SJSA1 (cell line): Measurements from ENCODE around the gene MAFF. TPM values are rescaled to one million over a fixed set of nuclear protein-coding genes. Genes with fewer than 3 reads are reported as not detected.
"Not testable (repeated sequence)": the region's sequence is repeated elsewhere in the genome, so short reads cannot be mapped to it uniquely, and the experiment has no call there.

ENCODE experiments used
- DNase-seq, 2 experiments: peaks; one replicate each; pipeline ENCODE4 v3.0.0-alpha.2; 2015 to 2020; ENCODE audit warnings: low spot score in 2 of 2, low read depth in 1 of 2
- H3K27ac ChIP-seq: fragments of 250-450 bp; sonication (Bioruptor Pico); 2 replicates; pipeline ENCODE4 v1.5.1; 2020; ENCODE audit warnings: mild to moderate bottlenecking, moderate library complexity
- H3K27me3 ChIP-seq: fragments of 250-450 bp; sonication (Bioruptor Pico); replicated peaks from 2 replicates; pipeline ENCODE4 v1.5.1; 2020; ENCODE audit warnings: mild to moderate bottlenecking, moderate library complexity
- H3K36me3 ChIP-seq: fragments of 250-450 bp; sonication (Bioruptor Pico); 2 replicates; pipeline ENCODE4 v1.5.1; 2020; ENCODE audit warnings: mild to moderate bottlenecking
- H3K4me1 ChIP-seq: fragments of 250-450 bp; sonication (Bioruptor Pico); replicated peaks from 2 replicates; pipeline ENCODE4 v1.6.1; 2021; ENCODE audit warnings: mild to moderate bottlenecking
- H3K4me3 ChIP-seq: fragments of 250-450 bp; sonication (Bioruptor Pico); 2 replicates; pipeline ENCODE4 v1.5.1; 2020; ENCODE audit warnings: mild to moderate bottlenecking
- H3K9me3 ChIP-seq: fragments of 250-450 bp; sonication (Bioruptor Pico); replicated peaks from 2 replicates; pipeline ENCODE4 v1.5.1; 2020; ENCODE audit warnings: mild to moderate bottlenecking
- total RNA-seq: library from RNA; depleted of rRNA; stranded (reverse); fragments of >200 nt; shearing (Covaris generic); gene quantifications from 2 replicates; pipeline ENCODE4 v1.2.3, GENCODE V29; 2014

The MAFF gene
- total RNA-seq, 1 experiment from 2014 or later: 52.1 TPM

DNA sequence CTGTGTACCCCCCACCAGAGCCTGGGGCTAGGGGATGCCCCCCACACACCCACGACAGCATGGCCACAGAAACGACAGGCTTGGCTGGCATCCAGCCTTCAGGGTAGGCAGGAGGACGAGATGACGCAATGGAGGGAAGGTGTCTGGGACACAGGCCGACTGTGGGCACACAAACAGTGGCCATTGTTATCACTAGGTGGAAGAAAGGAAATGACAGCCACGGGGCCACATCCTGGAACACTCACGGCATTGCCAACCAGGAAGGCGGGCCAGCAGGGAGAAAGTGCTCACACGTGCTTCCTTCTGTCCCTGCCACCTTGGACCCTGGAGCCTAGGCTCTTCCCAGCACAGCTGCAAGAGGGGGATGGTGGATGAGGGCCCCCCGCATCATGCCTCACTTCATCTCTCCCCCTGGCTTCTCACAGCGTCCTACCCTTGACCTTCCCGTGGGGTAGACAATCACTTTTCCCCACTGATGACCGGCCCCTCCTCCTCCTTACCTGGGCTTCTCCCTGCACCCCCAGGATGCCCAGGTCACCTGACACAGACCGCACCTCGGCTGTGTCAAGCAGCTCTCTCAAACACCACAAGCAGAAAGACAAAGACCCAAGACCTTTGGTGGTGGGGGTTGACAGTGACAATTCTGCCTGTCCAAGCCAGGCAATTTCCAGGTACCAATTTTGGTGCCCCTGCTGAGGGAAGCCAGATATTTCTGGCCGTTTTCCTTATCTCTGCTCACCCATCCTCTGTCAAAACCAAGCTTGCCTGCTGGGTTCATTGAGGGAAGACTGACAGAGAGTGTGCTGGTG is 28.8 kb upstream of the MAFF start:
- Histone ChIP-seq H3K27me3 (no peaks in the 10 kb centered on the region), H3K4me1 (peaks cover 62% of the 10 kb centered on the region), H3K27ac (peak overlapping the region; percentile 37), H3K4me3 (no peak overlapping the region), H3K9me3 (no peaks in the 10 kb centered on the region), H3K36me3 (no peaks in the 10 kb centered on the region)
- DNase-seq: peak; percentile 64 to 68

DNA sequence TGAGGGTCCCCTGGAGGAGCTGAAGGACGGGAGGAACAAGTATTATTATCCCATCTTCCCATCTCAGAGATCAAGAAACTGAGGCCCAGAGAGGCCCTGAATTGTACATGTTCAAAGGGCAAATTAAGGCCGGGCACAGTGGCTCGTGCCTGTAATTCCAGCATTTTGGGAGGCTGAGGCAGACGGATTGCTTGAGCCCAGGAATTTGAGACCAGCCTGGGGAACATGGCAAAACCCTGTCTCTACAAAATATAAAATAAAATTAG is 28.2 kb upstream of the MAFF start:
- no peaks in the 10 kb centered on the region for H3K36me3 ChIP-seq
- H3K27ac ChIP-seq: no peak overlapping the region
- no peak overlapping the region for H3K4me3 ChIP-seq
- no peak for DNase-seq
- H3K9me3 ChIP-seq: no peaks in the 10 kb centered on the region
- peaks cover 64% of the 10 kb centered on the region for H3K4me1 ChIP-seq
- no peaks in the 10 kb centered on the region for H3K27me3 ChIP-seq

DNA sequence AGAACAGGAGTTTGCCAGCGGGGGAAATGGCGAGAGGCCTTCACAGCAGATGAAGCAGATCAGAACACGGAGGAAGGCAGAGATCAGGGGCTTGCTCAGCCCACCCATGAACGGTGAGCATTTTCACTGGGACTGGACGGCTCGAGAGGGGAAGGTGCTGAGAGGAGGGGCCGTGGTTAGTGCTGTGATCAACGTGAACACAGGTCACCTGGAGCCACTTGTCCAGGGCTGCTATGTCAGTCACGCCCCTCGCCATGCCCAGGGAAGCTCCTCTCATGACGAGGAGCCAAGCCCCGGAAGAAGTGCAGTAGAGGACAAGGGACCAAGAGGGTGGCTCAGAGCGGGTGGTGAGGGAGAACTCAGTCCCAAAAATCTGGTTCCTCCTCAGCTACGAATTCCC is 27.2 kb upstream of the MAFF start:
- no peak overlapping the region for H3K4me3 ChIP-seq
- H3K4me1 ChIP-seq: peaks cover 74% of the 10 kb centered on the region
- H3K27ac ChIP-seq: no peak overlapping the region

DNA sequence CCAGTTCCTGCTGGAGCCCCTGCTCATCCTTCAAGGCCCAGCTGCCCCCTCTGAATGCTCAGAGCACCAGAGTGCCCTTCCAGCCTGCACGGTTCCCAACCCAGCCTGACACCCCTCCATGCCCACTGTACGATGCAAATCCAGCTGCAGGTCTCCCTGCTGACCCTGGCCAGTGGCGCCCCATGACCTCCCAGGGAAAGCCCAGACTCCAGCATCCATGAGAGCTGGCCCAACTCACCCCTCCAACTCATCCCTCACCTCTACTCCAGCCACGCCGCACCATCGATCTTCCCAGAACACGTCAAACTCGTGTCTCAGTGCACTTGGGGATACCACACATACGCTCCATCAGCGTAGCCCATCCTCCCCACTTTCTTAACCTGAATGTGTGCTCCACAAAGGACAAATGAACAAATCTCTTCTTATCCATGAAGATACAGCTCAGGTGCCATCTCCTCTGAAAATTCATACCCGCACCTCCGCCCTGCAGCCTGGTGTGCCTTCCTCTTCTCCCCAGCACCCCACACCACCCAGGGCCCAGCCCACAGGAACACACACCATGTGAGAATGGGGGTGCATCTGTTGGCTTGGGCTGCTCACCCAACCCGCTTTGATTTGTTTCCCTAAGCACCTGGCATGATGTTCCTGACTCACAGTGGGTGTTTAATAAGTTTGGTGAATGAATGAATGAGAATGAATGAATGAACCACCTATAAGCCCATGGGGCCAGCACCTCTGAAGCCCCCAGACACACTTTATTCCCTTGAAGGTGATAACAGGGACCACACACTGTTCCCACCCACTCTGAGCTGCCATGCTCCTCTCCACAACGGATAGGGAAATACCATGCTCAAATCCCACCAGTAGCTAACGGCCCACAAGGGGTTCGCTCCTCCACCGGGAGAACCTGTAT is 26.3 kb upstream of the MAFF start:
- H3K36me3 ChIP-seq: no peaks in the 10 kb centered on the region
- H3K4me1 ChIP-seq: peaks cover 82% of the 10 kb centered on the region
- H3K27me3 ChIP-seq: no peaks in the 10 kb centered on the region
- DNase-seq: no peak
- no peaks in the 10 kb centered on the region for H3K9me3 ChIP-seq
- H3K27ac ChIP-seq: peak overlapping the region; percentile 92
- no peak overlapping the region for H3K4me3 ChIP-seq

More for the DNA sequence above, 27.2 kb upstream of the MAFF start:
- no peaks in the 10 kb centered on the region for H3K27me3 ChIP-seq
- DNase-seq: no peak
- H3K9me3 ChIP-seq: no peaks in the 10 kb centered on the region
- H3K36me3 ChIP-seq: no peaks in the 10 kb centered on the region

- peak; percentile 95 to 98 for DNase-seq
- no peaks in the 10 kb centered on the region for H3K9me3 ChIP-seq
- no peaks in the 10 kb centered on the region for H3K27me3 ChIP-seq
- H3K27ac ChIP-seq: peak overlapping the region; percentile 92
- no peaks in the 10 kb centered on the region for H3K36me3 ChIP-seq
- no peak overlapping the region for H3K4me3 ChIP-seq
- H3K4me1 ChIP-seq: peaks cover 90% of the 10 kb centered on the region
Measured at GRCh38 chr22:38176170-38176741, 25.5 kb upstream of the MAFF start.

DNA sequence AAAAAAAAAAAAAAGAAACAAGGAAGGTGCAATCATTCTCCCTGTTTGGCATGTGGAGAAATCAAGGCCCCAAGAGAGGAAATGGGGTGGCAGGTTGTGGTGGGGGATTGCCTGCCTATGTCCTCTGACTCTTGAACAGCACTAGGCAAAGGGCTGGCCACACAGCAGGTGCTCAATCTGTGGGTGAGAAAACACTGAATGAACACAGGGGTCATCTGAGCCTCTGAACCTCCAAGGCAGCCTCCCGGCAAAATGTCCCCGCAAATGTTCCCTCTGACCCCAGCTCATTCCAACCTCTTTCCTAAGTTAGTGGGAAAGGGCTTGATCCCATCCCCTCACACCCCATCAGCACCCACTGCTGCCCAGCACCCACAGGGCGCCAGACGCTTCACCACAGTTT is 24.8 kb upstream of the MAFF start:
- no peak for DNase-seq
- Histone ChIP-seq H3K9me3 (no peaks in the 10 kb centered on the region), H3K36me3 (no peaks in the 10 kb centered on the region), H3K4me1 (peaks cover 92% of the 10 kb centered on the region), H3K27ac (peak overlapping the region; percentile 92), H3K27me3 (no peaks in the 10 kb centered on the region), H3K4me3 (no peak overlapping the region)

DNA sequence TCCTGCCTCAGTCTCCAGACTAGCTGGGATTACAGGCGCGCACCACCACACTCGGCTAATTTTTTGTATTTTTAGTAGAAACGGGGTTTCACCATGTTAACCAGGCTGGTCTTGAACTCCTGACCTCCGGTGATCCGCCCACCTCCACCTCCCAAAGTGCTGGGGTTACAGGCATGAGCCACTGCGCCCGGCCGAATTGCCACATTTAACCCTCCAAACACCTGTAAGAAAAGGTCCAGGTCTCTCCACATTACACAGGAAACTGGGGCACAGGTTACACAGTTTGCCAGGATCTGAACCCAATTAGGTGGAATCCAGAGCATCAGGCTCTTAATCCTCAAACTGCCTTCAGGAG is 24.2 kb upstream of the MAFF start:
- Histone ChIP-seq H3K4me1 (peaks cover 88% of the 10 kb centered on the region), H3K27ac (peak overlapping the region; percentile 92)
- H3K27me3 ChIP-seq, H3K9me3 ChIP-seq, H3K36me3 ChIP-seq, H3K4me3 ChIP-seq, DNase-seq: not testable (repeated sequence)

- no peaks in the 10 kb centered on the region for H3K36me3 ChIP-seq
- H3K4me3 ChIP-seq: no peak overlapping the region
- peak overlapping the region; percentile 92 for H3K27ac ChIP-seq
- H3K27me3 ChIP-seq: no peaks in the 10 kb centered on the region
- H3K9me3 ChIP-seq: no peaks in the 10 kb centered on the region
- DNase-seq: peak; percentile 87 to 94
- peaks cover 83% of the 10 kb centered on the region for H3K4me1 ChIP-seq
Measured at GRCh38 chr22:38177926-38178604, 23.7 kb upstream of the MAFF start.

DNA sequence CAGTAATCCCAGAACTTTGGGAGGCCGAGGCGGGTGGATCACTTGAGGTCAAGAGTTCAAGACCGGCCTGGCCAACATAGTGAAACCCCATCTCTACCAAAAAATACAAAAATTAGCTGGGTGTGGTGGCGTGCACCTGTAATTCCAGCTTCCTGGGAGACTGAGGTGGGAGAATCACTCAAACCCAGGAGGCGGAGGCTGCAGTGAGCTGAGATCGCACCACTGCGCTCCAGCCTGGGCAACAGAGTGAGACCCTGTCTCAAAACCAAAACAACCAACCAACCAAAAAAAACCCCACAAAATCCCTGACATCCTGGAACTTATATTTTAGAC is 23.2 kb upstream of the MAFF start:
- Histone ChIP-seq H3K4me1 (peaks cover 78% of the 10 kb centered on the region), H3K27ac (peak overlapping the region; percentile 92)
- H3K27me3 ChIP-seq, H3K4me3 ChIP-seq, H3K9me3 ChIP-seq, H3K36me3 ChIP-seq, DNase-seq: not testable (repeated sequence)

DNA sequence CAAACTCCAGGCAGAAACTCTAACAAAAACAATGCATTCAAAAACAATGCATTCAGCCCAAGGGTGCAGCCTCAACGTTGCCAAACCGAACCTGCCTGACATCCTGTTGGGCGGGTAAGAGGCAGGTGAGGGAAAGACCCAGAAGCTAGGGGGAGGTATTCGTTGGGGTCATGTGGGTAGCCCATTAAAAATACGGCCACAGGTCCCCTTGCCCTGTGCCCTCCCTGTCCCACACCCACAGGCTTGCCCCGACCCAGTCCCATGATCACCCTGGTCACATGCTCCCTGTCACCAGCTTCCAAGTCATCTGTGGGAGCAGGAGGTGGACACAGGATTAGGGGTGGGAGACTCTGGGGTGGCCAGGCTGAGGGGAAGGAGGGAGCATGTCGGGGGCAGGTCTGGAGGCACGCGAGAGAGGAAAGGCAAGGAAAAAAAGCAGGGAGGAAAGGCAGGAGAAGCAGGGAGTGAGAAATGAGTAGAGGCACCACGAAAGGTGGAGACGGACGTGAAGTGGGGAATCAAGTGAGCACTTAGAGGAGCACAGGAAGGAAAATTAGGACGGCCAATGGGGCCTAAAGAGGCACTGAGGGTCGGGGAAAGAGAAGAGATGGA is 20.8 kb upstream of the MAFF start:
- no peak for DNase-seq

GRCh38 chr22:38181453-38182200 is 20.2 kb upstream of the MAFF start, which contains the start of gene PLA2G6:
Gene PLA2G6 (minus strand): TSS chr22:38181830. CDS start chr22:38169426, 12,404 bp downstream.
- no peaks in the 10 kb centered on the region for H3K9me3 ChIP-seq
- peak within 1 kb of the TSS; percentile 92 for H3K27ac ChIP-seq
- H3K4me3 ChIP-seq: peak within 1 kb of the TSS; percentile 24
- no peaks in the 10 kb centered on the region for H3K27me3 ChIP-seq
- peak; percentile 98 to 99 for DNase-seq
- peaks cover 59% of the 10 kb centered on the region for H3K4me1 ChIP-seq
- H3K36me3 ChIP-seq: no peaks in the 10 kb centered on the region

More for the DNA sequence above, 20.8 kb upstream of the MAFF start:
- H3K36me3 ChIP-seq: no peaks in the 10 kb centered on the region
- H3K4me1 ChIP-seq: peaks cover 59% of the 10 kb centered on the region
- H3K27ac ChIP-seq: peak overlapping the region; percentile 92
- no peaks in the 10 kb centered on the region for H3K27me3 ChIP-seq
- H3K9me3 ChIP-seq: no peaks in the 10 kb centered on the region
- H3K4me3 ChIP-seq: peak overlapping the region; percentile 24

GRCh38 chr22:38184788-38185187 is 17.0 kb upstream of the MAFF start:
- no peak overlapping the region for H3K4me3 ChIP-seq
- H3K36me3 ChIP-seq: no peaks in the 10 kb centered on the region
- no peak overlapping the region for H3K27ac ChIP-seq
- H3K9me3 ChIP-seq: no peaks in the 10 kb centered on the region
- DNase-seq: no peak
- H3K27me3 ChIP-seq: no peaks in the 10 kb centered on the region
- H3K4me1 ChIP-seq: peaks cover 41% of the 10 kb centered on the region

DNA sequence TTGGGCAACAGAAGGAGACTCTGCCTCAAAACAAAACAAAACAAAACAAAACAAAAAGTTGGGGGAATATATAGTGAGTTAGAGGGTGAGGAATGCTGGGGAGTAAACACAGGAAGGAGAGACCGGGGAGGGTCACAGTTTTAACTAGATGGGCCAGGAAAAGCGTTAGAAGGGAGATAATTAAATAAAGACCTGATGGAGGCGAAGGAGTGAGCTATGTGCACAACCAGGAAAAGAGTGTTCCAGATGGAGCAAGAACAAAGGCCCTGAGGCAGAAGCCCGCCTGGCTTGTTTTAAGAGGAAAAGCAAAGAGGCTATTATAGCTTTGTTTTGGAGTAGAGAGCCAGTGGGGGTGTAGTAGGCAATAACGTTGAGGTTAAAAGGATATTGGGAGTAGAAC is 15.4 kb upstream of the MAFF start:
- peak; percentile 60 to 85 for DNase-seq
- Histone ChIP-seq H3K27ac (peak overlapping the region; percentile 52), H3K9me3 (no peaks in the 10 kb centered on the region), H3K27me3 (no peaks in the 10 kb centered on the region), H3K4me1 (peaks cover 25% of the 10 kb centered on the region), H3K36me3 (no peaks in the 10 kb centered on the region), H3K4me3 (no peak overlapping the region)
